Central memory CD8-positive, alpha-beta T cell (primary cell): Measurements from ENCODE around the gene TRPV4.
A peak's percentile ranks its signal among the peaks of the same experiment; 100 is the strongest.

Experiments used
- ATAC-seq: fragments of 150-1000 bp; cut with Tn5 transposase; replicated peaks from 2 replicates; pipeline ENCODE4 v1.10.0; 2022; ENCODE audit warnings: mild to moderate bottlenecking, moderate FRiP score, moderate number of reproducible peaks; ENCODE audit not compliant: poor library complexity, severe bottlenecking; ENCODE audit errors: extremely low read depth
- DNase-seq, 2 donors: peaks; one replicate each; pipeline ENCODE4 v3.0.0; 2021; ENCODE audit warnings: low spot score in 2 of 2
- H3K27ac Mint-ChIP-seq: one replicate; pipeline ENCODE4 v1.8.0; 2022; ENCODE audit warnings: low read depth, mild to moderate bottlenecking, moderate library complexity, mixed read lengths
- H3K27me3 Mint-ChIP-seq: one replicate; pipeline ENCODE4 v1.8.0; 2022; ENCODE audit warnings: mixed read lengths
- H3K36me3 Mint-ChIP-seq: one replicate; pipeline ENCODE4 v1.8.0; 2022; ENCODE audit warnings: mild to moderate bottlenecking, moderate library complexity, mixed read lengths; ENCODE audit not compliant: insufficient read depth
- H3K4me1 Mint-ChIP-seq: one replicate; pipeline ENCODE4 v1.8.0; 2022; ENCODE audit warnings: mixed read lengths
- H3K4me3 Mint-ChIP-seq: one replicate; pipeline ENCODE4 v1.8.0; 2022; ENCODE audit warnings: mild to moderate bottlenecking, moderate library complexity, mixed read lengths
- H3K9me3 Mint-ChIP-seq: one replicate; pipeline ENCODE4 v1.8.0; 2022; ENCODE audit warnings: mixed read lengths

The TRPV4 gene

GRCh38 chr12:109789526-109790048 is 43.6 kb downstream of the TRPV4 start:
- Mint-ChIP-seq H3K27ac (no peak overlapping the region), H3K4me1 (no peaks in the 10 kb centered on the region), H3K4me3 (no peak overlapping the region), H3K27me3 (peaks cover 51% of the 10 kb centered on the region), H3K9me3 (no peaks in the 10 kb centered on the region), H3K36me3 (no peaks in the 10 kb centered on the region)
- ATAC-seq: no peak
- no peak for DNase-seq

- Mint-ChIP-seq H3K4me1 (no peaks in the 10 kb centered on the region), H3K9me3 (no peaks in the 10 kb centered on the region), H3K4me3 (no peak overlapping the region), H3K36me3 (peaks cover 3% of the 10 kb centered on the region), H3K27me3 (peaks cover 48% of the 10 kb centered on the region), H3K27ac (no peak overlapping the region)
- ATAC-seq: no peak
- no peak for DNase-seq
Observed at GRCh38 chr12:109786799-109787198, 46.4 kb downstream of the TRPV4 start.

GRCh38 chr12:109785854-109786253 is 47.3 kb downstream of the TRPV4 start:
- DNase-seq: no peak
- Mint-ChIP-seq H3K4me1 (no peaks in the 10 kb centered on the region), H3K36me3 (peaks cover 3% of the 10 kb centered on the region), H3K4me3 (no peak overlapping the region), H3K27ac (no peak overlapping the region), H3K27me3 (peaks cover 47% of the 10 kb centered on the region), H3K9me3 (no peaks in the 10 kb centered on the region)
- ATAC-seq: no peak

- no peaks in the 10 kb centered on the region for H3K4me1 Mint-ChIP-seq
- ATAC-seq (no peak), DNase-seq (no peak)
- peaks cover 47% of the 10 kb centered on the region for H3K27me3 Mint-ChIP-seq
- no peaks in the 10 kb centered on the region for H3K9me3 Mint-ChIP-seq
- no peak overlapping the region for H3K4me3 Mint-ChIP-seq
- peaks cover 4% of the 10 kb centered on the region for H3K36me3 Mint-ChIP-seq
- no peak overlapping the region for H3K27ac Mint-ChIP-seq
Observed at GRCh38 chr12:109783965-109784244, 49.3 kb downstream of the TRPV4 start.

- ATAC-seq (no peak), DNase-seq (no peak)
- no peaks in the 10 kb centered on the region for H3K9me3 Mint-ChIP-seq
- no peaks in the 10 kb centered on the region for H3K4me1 Mint-ChIP-seq
- no peak overlapping the region for H3K4me3 Mint-ChIP-seq
- no peak overlapping the region for H3K27ac Mint-ChIP-seq
- H3K27me3 Mint-ChIP-seq: peaks cover 43% of the 10 kb centered on the region
- H3K36me3 Mint-ChIP-seq: peaks cover 4% of the 10 kb centered on the region
Observed at GRCh38 chr12:109783135-109783964, 49.8 kb downstream of the TRPV4 start.

- H3K36me3 Mint-ChIP-seq: peaks cover 4% of the 10 kb centered on the region
- no peak overlapping the region for H3K27ac Mint-ChIP-seq
- DNase-seq: no peak
- ATAC-seq: no peak
- peaks cover 6% of the 10 kb centered on the region for H3K4me1 Mint-ChIP-seq
- no peak overlapping the region for H3K4me3 Mint-ChIP-seq
- H3K9me3 Mint-ChIP-seq: no peaks in the 10 kb centered on the region
- H3K27me3 Mint-ChIP-seq: peaks cover 33% of the 10 kb centered on the region
Observed at GRCh38 chr12:109782326-109782703, 50.9 kb downstream of the TRPV4 start.

GRCh38 chr12:109781668-109782325 is 51.4 kb downstream of the TRPV4 start:
- Mint-ChIP-seq H3K27me3 (peaks cover 29% of the 10 kb centered on the region), H3K4me3 (no peak overlapping the region), H3K9me3 (no peaks in the 10 kb centered on the region), H3K27ac (no peak overlapping the region), H3K4me1 (peaks cover 7% of the 10 kb centered on the region), H3K36me3 (peaks cover 4% of the 10 kb centered on the region)
- ATAC-seq: no peak
- DNase-seq: no peak

DNA sequence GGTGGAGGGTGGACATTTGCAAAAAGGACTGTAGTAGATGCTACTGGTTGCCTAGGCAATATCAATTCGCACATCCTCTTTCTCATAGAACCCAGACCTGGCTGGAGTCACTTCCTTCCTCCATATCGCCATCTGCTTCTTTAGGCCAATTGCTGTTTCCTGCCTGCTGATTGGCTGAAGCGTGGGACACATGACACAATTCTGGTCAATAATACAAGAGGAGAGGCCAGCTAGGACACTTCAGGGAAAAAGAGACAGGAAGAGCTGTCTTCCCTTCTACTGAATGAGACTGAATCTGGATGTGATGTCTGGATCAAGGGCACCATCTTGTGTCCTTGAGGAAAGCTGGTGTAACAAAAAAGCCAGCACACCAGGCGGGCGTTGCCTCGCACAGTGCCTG is 53.8 kb downstream of the TRPV4 start:
- ATAC-seq (no peak), DNase-seq (no peak)
- Mint-ChIP-seq H3K36me3 (peaks cover 4% of the 10 kb centered on the region), H3K4me3 (no peak overlapping the region), H3K27me3 (peaks cover 20% of the 10 kb centered on the region), H3K9me3 (no peaks in the 10 kb centered on the region), H3K27ac (no peak overlapping the region), H3K4me1 (peaks cover 7% of the 10 kb centered on the region)

- peaks cover 17% of the 10 kb centered on the region for H3K27me3 Mint-ChIP-seq
- H3K4me1 Mint-ChIP-seq: peaks cover 7% of the 10 kb centered on the region
- H3K9me3 Mint-ChIP-seq: no peaks in the 10 kb centered on the region
- DNase-seq (no peak), ATAC-seq (no peak)
- H3K36me3 Mint-ChIP-seq: peaks cover 2% of the 10 kb centered on the region
- no peak overlapping the region for H3K27ac Mint-ChIP-seq
- H3K4me3 Mint-ChIP-seq: no peak overlapping the region
Observed at GRCh38 chr12:109778684-109779083, 54.5 kb downstream of the TRPV4 start.

GRCh38 chr12:109777544-109777943 is 55.7 kb downstream of the TRPV4 start:
- peak overlapping the region; percentile 42 for H3K4me3 Mint-ChIP-seq
- peaks cover 5% of the 10 kb centered on the region for H3K27me3 Mint-ChIP-seq
- H3K36me3 Mint-ChIP-seq: peaks cover 2% of the 10 kb centered on the region
- peak; percentile 62 for ATAC-seq
- H3K27ac Mint-ChIP-seq: peak overlapping the region; percentile 29
- H3K4me1 Mint-ChIP-seq: peaks cover 7% of the 10 kb centered on the region
- H3K9me3 Mint-ChIP-seq: no peaks in the 10 kb centered on the region
- DNase-seq: no peak

DNA sequence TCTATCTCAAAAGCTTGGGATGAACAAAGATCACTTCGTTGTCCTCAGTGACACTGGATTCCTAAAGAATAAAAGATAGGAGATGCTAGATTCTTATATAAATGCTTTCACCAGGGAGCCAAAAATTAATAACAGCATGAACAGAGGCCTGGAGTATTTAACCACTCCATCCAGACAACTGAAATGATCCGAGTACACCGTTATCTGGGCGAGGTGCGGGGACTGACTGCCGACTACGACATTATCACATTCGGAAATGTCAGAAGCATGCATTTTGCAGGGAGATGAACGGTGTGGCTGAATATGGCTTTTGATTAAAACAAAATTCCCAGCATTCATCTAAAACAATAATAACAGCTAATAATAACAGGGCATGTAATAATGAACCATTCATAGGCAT is 56.6 kb downstream of the TRPV4 start:
- no peaks in the 10 kb centered on the region for H3K9me3 Mint-ChIP-seq

DNA sequence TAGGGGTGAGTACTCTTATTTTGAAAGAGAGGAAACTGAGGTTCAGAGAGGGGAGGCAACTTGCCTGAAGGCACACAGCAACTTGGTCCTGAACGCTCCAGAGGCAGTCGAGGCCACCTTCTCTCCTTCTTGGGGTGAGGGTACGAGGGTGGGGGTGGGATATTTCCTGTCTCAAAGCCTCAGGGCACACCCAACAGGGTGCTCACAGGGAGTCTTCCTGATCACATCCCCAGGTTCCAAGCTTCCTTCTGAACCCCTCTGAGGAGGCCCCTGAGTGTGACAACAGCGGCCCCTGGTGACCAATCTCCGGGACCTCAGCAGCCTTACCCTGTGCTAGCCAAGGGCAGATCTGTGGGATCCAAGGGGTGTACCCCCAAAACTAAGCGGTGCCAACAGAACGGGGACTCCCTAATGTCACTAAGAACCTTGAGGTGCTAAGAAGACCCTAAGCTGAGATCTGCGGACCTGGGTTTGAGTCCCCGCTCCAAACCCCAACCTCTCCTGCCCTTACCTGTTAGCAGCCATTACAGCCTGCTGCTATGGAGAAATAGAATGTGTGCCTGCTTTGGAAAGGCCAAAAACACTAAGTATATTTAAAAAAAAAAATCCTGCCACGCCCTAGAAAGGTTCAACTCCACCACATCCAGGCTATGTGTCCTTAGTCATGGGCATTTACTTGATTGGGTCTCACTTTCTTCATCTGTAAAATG is 57.9 kb downstream of the TRPV4 start:
- Mint-ChIP-seq H3K27ac (no peak overlapping the region), H3K4me3 (no peak overlapping the region)

More for the DNA sequence above, 56.6 kb downstream of the TRPV4 start:
- no peak for DNase-seq
- Mint-ChIP-seq H3K4me3 (no peak overlapping the region), H3K36me3 (peaks cover 3% of the 10 kb centered on the region), H3K4me1 (peaks cover 7% of the 10 kb centered on the region), H3K27me3 (no peaks in the 10 kb centered on the region), H3K27ac (no peak overlapping the region)
- no peak for ATAC-seq

More for the DNA sequence above, 57.9 kb downstream of the TRPV4 start:
- Mint-ChIP-seq H3K36me3 (peaks cover 3% of the 10 kb centered on the region), H3K9me3 (no peaks in the 10 kb centered on the region), H3K4me1 (peaks cover 7% of the 10 kb centered on the region), H3K27me3 (no peaks in the 10 kb centered on the region)
- peak; percentile 72 for ATAC-seq
- DNase-seq: peak; percentile 49 to 62
